Dermis blood vessel endothelial cell (primary cell): ENCODE results near the gene DPP10. TPM values are rescaled to one million over a fixed set of nuclear protein-coding genes. Genes with fewer than 3 reads are reported as not detected.

Experiments
- DNase-seq: peaks from one replicate; pipeline ENCODE4 v3.0.0; 2010
- total RNA-seq: library from RNA; depleted of rRNA; stranded (reverse); fragments of >200 nt; gene quantifications from 2 replicates; pipeline ENCODE4 v1.2.3, GENCODE V29; 2014

The DPP10 gene
- total RNA-seq, 1 donor from 2014 or later, result not detected

DNA sequence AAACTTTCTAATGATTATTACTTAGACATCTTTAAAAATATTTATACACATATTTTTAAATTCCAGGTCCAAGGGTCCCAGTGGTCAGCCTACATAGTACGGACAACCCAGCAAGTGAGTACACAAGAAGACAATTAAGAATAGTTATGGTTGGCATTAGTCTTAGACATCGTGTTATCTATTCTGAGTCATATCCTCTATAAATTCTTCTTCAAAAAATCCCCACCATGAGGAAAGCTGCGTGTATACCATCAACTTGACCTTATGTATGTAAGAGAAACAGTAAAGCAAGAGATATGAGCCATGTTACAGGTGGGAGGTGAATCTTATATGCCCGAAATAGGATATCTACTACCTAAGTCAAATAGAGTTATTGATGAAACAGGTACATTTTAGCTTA is 1339.8 kb downstream of the DPP10 start:
- DNase-seq, result no peak

DNA sequence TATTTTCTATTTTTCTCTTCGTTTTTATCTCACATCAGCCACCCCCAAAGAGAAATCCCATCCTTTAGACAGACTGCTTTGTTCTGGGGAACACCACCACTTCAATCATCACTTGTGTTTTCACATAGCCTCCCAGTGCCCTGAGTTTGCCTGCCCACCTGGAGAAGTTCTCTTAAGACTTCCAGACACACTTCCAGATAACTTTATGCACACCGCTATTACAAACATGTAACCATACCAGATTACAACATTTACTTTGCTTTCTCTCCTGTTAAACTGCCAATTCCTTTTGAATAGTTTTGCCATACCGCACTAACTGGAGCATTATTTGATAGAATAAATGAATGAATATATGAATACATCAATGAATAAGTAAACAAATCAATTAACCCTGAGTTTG is 1353.6 kb downstream of the DPP10 start:
- DNase-seq, result no peak

DNA sequence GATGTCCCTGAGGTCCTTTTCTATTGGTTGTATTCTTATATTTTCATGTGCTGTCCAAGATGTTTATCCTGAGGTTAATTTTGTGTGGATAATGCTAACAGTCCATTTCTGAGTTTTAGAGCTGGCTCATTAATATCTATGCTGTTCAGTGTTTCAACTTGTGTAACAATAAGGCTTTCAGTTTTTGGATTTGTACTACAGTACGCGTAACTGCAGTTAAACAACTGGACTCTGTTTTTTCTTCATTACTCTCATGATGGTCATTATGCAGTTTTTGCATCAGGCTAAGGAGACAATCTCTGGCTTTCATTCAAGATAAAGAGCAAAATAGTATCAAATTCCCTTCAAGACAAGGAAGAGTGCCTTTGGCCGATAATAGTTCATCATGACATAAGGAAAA is 1364.8 kb downstream of the DPP10 start:
- DNase-seq, result no peak

DNA sequence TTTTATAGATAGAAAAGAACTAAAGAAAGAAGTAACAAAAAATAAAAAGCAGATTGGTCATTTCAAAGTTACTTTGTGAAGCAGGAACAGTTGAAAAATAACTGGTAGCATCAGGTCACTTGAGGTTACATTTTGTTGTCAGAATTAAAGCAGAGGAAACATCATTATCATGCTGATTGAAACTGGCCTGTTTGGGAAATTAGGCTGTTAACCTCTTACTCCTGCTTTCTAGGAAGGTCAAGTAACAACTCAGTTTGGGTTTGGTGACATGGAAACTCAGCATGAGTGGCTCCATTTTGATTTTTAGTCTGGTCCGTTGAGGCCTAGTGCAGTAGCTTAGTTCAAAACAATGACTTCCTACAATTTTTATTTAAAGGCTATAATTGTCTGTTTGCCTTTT is 1383.5 kb downstream of the DPP10 start:
- DNase-seq, result no peak

DNA sequence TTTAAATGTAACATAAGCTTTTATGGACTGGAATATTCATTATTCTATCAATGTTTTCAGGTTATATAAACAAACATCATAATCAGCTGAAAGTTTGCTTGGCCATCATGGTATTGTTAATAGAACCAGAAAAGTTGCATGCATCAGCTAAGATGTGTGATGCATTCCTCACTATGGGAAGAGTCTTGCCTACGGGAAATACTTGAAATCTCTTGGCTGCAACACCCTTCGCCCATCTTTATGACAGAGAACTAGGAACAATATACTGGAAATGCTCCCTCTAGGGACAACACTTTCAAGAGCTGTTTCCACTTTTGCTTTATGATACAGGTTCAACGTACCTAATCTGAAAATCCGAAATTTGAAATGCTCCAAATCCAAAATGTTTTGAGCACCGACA is 1390.8 kb downstream of the DPP10 start:
- DNase-seq, result no peak

DNA sequence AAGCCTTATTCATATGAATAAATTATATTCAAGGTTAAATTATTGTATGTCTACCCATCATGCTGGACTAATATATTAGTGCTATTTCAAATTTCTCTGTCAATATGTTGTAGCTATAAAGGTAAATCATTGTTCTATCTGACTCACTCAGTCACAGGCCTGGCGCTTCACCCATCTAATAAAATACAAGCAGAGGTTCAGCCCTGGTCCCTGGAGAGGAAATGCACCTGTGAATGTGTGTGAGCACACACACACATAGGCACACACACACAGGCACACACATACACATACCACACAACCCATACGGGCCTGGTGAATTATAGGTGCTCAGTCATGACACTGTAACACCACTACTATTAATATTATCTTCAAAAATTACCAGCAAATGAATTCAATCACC is 1396.1 kb downstream of the DPP10 start:
- DNase-seq, result no peak

DNA sequence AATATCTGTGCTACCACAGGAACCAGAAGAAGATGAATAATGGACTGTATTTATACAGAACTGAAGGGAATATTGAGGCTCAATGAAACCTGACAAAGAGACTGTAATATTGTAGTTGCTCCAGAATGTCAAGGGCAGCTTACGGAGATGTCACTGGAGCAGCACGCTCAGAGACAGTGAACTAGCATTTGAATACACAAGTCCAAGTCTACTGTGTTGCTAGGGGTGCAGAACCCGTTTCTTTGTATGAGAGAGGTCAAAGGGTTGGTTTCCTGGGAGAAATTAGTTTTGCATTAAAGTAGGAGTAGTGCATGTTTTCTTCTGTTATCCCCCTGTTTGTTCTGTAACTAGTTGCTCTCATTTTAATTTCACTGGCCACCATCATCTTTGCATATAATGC is 1399.9 kb downstream of the DPP10 start:
- DNase-seq, result no peak

DNA sequence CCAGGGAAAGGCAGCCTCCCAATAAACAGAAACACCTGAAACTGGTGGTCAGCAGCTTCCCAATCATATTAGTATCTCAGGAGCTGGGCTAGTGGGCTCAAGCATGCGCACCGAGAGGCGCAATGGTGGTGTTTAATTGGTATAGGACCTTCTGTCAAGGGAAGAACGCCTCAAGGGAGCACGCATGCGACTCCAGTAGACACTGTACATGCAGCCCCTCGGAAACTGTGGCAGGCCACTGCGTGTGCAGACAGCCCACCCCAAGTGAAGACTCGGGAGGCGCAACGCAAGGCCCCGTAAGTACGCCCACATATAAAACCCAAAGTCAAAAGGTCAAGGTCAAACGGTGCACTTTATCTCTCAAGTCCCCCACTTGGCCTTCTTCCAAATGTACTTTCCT is 1405.8 kb downstream of the DPP10 start:
- DNase-seq, result no peak

DNA sequence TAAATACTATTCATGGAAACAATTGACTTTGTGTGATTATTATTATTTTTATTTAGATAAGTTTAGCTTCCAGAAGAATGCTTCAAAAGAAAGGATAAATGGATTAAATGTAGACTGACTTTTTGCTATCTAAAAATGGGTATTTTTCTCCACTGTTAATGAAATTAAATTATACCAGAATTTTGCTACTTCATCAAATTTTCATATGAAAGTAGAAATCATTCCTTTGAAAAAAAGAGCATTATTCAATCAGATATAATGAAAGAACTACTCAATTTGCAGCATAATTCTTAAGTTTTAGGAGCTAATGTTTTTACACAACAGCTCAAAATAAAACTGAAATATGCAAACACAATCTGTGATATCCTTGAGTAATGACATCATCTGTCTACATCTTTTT is 1424.6 kb downstream of the DPP10 start:
- DNase-seq, result no peak

DNA sequence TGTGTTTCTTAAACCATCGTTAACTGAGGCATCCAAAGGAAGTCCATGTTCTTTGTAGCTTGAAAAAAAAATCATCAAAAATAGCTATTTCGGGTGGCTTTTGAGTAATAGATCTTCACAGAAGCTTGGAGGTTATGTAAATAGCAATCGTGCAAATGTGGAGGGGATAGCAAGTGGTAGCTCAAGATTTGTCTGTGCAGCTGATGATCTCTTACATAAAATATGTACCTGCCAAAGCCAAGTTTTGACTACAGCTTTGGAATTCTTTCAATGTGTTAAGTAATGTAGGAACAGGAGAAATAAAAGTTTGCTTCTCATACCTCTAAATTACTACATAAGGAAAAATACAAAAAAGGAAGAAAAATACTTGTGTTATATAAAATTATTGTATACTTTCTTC is 1432.0 kb downstream of the DPP10 start:
- no peak for DNase-seq

DNA sequence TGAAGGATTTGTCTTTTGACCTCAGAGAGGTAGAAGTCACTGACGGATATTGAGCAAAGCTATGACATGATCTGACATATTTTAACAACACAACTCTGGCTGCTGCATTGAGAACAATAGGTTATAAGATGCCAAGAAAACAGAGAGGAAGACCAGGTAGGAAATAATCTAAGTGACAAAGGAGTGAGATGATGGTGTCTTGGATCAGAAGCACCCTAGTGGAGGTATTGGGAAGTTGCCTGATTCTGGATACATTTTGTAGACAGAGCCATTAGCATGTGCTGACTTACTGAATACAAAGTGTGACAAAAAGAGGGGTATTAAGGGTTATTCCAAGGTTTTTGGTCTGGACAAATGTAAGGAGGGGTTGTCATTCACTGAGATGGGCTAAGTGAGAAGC is 1438.1 kb downstream of the DPP10 start:
- no peak for DNase-seq

DNA sequence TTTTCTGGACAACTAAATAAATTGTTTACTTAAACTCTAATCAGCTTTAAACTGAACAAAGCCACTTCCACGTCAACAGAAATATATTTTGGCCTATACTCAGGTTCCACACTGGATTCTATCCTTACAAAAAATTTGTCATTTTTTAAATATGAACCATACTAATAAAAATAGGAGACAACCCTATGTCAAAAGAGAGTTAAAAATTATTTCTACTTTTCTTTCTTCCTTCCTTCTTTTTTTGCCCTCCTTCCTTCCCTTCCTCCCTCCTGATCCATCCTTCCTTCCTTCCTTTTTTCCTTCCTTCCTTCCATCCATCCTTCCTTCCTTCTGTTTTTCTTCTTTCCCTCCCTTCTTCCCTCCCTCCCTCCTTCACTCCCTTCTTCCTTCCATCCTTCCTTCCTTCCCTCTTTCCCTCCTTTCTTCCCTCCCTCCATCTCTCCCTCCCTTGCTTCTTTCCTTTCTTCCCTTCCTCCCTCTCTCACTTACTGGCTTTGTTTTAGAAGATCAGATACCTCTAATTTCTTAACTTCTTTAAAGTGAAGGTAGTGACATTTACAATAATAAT is 1444.9 kb downstream of the DPP10 start:
- DNase-seq, result no peak
